NCI-H345 treated with DMSO at 0.1 percent for 48 hours (cell line): ENCODE results near the gene CTAG1B.
"Not testable (repeated sequence)": the region's sequence is repeated elsewhere in the genome, so short reads cannot be mapped to it uniquely, and the experiment has no call there.

Experiments
- DNase-seq: peaks from one replicate; lab custom pipeline; 2025; ENCODE audit not compliant: unreplicated experiment; lab: John Stamatoyannopoulos, UW

CTAG1B gene

DNA sequence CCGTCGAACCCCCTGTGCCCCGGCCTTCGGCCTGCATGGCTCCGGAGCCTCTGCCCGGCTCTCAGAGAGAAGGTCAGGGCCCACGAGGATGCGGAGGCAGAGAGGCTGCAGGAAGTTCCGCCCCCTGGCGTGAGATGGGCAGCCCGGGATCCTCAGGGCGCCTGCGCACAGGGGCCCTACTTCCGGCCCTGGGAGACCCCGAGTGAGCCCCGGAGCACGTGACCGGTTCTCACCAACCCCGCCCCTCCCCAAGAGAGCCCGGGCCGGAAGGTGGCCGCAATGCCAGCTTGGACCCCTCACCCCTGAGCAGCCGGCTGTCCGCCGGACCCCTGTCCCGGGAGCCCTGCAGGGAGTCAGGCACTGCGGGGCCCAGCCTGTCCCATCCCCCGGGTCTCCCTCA is at the start of gene CTAG1B:
Gene CTAG1B, minus strand, starts transcription at position 101 of the 400 bp plus-strand sequence. Its CDS starts 64 bp downstream, at position 37.
- DNase-seq: not testable (repeated sequence)

GRCh38 chrX:154661899-154662298 is 42.8 kb upstream of the CTAG1B start:
- DNase-seq: no peak

DNA sequence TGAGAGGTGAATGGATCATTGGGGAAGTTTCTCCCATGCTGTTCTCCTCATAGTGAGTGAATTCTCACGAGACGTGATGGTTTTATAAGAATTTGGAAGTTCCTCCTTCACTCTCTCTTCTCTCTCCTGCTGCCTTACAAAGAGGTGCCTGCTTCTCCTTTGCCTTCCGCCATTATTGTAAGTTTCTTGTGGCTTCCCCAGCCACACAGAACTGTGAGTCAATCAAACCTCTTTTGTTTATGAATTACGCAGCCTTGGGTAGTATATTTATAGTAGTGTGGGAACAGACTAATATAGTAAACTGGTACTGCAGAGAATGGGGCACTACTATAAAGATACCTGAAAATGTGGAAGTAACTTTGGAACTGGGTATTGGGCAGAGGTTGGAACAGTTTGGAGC is 42.1 kb upstream of the CTAG1B start:
- DNase-seq: no peak

- DNase-seq: no peak
These were observed 41.5 kb upstream of the CTAG1B start for GRCh38 chrX:154660541-154660940.

- no peak for DNase-seq
These were observed 39.9 kb upstream of the CTAG1B start for GRCh38 chrX:154658957-154659356.

- DNase-seq: no peak
These were observed 39.1 kb upstream of the CTAG1B start for GRCh38 chrX:154658187-154658586.

GRCh38 chrX:154657226-154657805 is 38.2 kb upstream of the CTAG1B start:
- DNase-seq: no peak

DNA sequence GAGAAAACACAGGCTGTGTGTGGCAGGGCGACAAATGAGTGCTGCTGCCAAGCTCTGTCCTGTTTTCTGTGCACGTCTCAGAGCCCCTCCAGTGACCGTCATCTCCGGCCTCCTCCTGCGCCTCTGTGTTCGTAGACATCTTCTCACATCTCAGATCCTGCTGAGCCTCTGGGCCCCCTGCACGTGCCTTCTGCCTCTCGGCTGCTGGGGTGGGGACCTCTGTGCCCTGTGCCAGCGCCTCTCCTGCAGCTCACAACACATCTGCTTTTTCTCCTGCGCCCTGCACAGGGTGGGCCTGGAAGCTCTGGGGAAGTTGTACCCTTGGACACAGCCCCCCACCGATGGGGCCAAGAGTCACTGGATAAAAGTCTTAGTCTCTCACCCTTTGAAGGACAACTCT is 36.7 kb upstream of the CTAG1B start:
- DNase-seq: no peak

DNA sequence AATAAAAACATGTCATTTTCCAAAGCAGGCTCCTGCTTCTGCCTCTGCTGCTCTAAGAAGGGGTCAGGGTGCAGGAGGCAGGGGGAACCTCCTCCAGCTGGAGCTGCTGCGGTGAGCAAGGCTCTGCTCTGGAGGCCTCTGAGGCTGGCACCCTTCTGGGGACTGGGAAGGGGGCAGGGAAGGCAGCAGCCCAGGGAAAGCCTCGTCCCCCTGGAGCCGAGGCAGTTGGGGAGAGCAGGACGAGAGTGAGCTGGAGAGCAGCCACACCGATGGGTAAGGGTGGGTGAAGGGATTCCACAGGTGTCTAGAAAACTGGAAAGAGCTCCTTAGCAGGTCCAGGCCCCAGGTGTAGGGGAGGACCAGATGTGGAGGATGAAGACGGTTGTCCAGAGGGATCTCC is 36.3 kb upstream of the CTAG1B start:
- DNase-seq: no peak

GRCh38 chrX:154654925-154655324 is 35.8 kb upstream of the CTAG1B start:
- DNase-seq: no peak

DNA sequence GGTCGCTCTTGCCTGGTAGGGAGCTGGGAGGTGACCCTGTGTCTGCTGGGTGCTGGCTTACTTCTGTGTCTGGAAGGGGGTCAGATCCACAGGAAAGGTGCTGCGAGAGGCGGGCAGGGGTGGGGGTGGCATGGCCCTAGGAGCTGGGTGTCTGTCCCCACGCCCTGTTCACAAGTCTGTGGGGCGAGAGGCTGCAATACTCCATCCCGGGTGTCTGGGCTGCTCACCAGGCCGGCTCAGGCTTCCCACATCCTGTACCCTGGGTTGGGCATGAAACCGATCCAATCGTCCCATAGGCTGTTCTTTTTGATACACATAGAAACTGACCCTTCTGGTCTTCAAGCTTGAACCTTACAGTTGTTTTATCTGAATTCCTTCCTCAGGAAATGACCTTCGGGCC is 35.3 kb upstream of the CTAG1B start:
- no peak for DNase-seq

GRCh38 chrX:154653413-154653812 is 34.3 kb upstream of the CTAG1B start, which contains the start of gene CTAG2:
CTAG2 (minus strand) TSS chrX:154653579; CDS start chrX:154653515, 64 bp downstream.
- DNase-seq: not testable (repeated sequence)

DNA sequence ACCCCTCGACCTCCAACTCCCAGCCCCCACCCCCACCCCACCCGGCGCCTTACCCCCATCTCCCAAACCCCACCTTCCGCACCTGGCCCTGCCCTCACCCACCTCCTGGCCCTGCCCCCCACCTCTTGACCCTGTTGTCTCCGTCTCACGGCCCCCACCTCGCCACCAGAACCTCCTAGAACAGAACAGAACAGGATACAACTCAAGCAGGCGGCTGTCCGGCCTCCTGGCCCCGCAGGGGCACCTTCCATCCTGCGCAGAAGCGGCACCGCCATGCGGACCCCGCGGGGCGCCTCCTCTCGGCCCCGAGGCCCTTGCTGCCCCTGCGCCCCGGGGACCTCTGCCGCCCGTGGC is 33.9 kb upstream of the CTAG1B start:
- no peak for DNase-seq

GRCh38 chrX:154652311-154653047 is 33.4 kb upstream of the CTAG1B start:
- DNase-seq: no peak

DNA sequence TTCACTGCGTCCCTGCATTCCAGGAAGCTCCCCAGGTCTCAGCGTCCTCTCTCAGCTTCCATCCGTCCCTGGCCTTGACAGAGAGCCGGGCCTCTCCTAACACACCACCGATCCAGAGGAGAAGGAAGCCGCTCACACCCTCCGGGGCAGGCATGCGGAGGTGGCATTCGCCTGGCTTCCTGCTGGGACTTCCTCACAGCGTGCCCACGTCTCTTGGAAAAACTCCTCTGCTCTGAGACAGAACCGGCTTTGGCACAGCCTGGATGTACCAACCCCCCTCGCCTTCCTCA is 31.1 kb upstream of the CTAG1B start:
- no peak for DNase-seq

GRCh38 chrX:154649503-154650220 is 30.6 kb upstream of the CTAG1B start:
- no peak for DNase-seq

DNA sequence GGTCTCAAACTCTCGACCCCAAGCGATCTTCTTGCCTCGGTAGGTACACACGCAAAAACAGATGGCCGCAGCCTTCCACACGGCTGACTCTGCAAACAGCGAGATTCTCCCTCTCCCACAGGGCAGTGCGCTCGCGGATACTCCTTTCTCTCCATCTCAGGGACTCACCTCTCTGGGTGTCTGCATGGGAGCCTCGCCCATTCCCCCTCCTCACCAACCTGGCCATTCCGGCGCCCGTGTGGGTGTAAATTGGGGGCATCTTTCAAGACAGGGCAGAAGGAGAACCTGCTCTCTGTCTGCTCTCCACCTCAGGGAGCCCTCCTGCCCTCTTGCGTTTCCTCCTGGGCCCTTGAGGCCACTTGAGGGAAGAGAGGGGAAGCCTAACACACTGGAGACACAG is 29.8 kb upstream of the CTAG1B start:
- no peak for DNase-seq

DNA sequence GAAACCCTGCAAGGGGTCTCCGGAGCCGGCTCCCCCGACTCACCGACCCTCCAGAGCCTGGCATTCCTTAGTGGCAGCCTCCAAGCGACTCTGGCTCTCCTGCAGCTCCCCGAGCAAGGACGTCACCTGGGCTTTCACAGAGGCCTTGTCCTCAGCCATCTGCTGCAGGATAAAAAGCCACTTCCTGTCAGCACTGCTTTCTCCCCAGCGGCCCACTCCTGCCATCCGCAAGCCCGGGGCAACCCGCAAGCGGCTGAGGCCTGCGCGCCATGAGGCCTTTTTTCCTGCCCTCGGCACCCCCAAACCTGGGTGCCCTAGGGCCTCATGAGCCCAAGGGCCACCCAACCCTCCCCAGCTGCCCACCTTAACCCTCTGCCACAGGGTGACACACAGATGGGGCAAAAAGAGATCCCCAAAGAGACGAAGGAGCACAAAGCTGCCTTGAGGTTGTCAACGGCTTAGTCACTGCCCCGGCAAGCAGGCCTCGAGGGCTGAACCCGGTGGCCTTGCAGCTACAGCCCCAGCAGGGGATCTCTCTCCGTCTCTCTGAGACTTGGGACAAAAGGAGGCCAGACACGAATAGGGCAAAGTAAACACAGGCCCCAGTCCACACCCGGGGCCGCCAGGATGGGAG is 26.8 kb upstream of the CTAG1B start:
- not testable (repeated sequence) for DNase-seq

- DNase-seq: not testable (repeated sequence)
These were observed 24.6 kb upstream of the CTAG1B start for GRCh38 chrX:154643708-154644107.

DNA sequence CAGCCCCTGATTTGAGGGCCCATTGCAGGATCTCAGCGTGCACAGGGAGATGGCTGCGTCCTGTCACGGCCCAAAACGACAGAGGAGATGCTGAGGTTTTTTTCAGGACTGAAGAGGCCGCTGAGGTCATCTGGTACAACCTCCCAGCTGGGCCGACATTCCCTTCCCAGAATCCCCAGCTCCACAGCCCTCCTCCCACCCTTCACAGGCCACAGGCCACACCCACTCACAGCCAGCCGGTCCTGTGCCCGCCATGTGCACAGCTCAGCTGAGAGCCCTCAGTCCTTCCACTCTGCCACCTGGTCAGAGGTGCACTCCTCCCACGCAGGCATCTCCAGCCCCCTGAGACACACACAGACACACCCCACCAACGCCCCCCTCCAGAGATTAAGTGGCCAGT is 22.7 kb upstream of the CTAG1B start:
- not testable (repeated sequence) for DNase-seq

GRCh38 chrX:154633661-154634060 is 14.6 kb upstream of the CTAG1B start:
- not testable (repeated sequence) for DNase-seq

- DNase-seq: not testable (repeated sequence)
These were observed 11.9 kb upstream of the CTAG1B start for GRCh38 chrX:154630949-154631348.
